Keratinocyte (primary cell): Measurements from ENCODE around the gene LCE3B. TPM values are rescaled to one million over a fixed set of nuclear protein-coding genes. Genes with fewer than 3 reads are reported as not detected.

Experiments
- DNase-seq: peaks from one replicate; pipeline ENCODE4 v3.0.0-alpha.2; 2011; ENCODE audit warnings: low read depth, missing footprints, low spot score
- FAIRE-seq: peaks from 2 replicates; lab custom pipeline; 2011; peaks lifted over from hg19 to GRCh38; lab: Jason Lieb, UNC
- H2AFZ ChIP-seq: 2 replicates; pipeline ENCODE4 v1.6.0; 2012; ENCODE audit warnings: low read length, control low read depth, inconsistent platforms; ENCODE audit not compliant: control insufficient read depth
- H3K27ac ChIP-seq: 2 replicates; pipeline ENCODE4 v1.5.1; 2011; ENCODE audit warnings: low read length; ENCODE audit not compliant: control insufficient read depth, insufficient read depth
- H3K27me3 ChIP-seq: 3 replicates; pipeline ENCODE4 v1.6.0; 2011; ENCODE audit warnings: low read length; ENCODE audit not compliant: control insufficient read depth, insufficient read depth; ENCODE audit errors: extremely low read depth
- H3K36me3 ChIP-seq, 2 experiments: 2 replicates in 1 of 2; 3 replicates in 1 of 2; pipeline ENCODE4 v1.5.1; 2011; ENCODE audit warnings: low read length in 2 of 2, mild to moderate bottlenecking in 1 of 2; ENCODE audit not compliant: control insufficient read depth in 2 of 2, insufficient read depth in 2 of 2; ENCODE audit errors: extremely low read depth in 1 of 2
- H3K4me1 ChIP-seq: 3 replicates; pipeline ENCODE4 v1.5.1; 2011; ENCODE audit warnings: low read length; ENCODE audit not compliant: control insufficient read depth, insufficient read depth; ENCODE audit errors: extremely low read depth
- H3K4me2 ChIP-seq: 3 replicates; pipeline ENCODE4 v1.6.0; 2011; ENCODE audit warnings: low read depth, low read length; ENCODE audit not compliant: control insufficient read depth, insufficient read depth; ENCODE audit errors: extremely low read depth
- H3K4me3 ChIP-seq, 3 experiments: fragments of 200-600 bp in 1 of 3; sonication (generic) in 1 of 3; 2 replicates in 2 of 3; 3 replicates in 1 of 3; pipeline ENCODE4 v1.5.1; 2011 to 2016; ENCODE audit warnings: low read length in 3 of 3, mild to moderate bottlenecking in 3 of 3, control low read depth in 2 of 3, inconsistent platforms in 1 of 3, low read depth in 1 of 3, mixed read lengths in 1 of 3, mixed run types in 1 of 3, moderate library complexity in 1 of 3; ENCODE audit not compliant: control insufficient read depth in 2 of 3, insufficient read depth in 2 of 3; ENCODE audit errors: extremely low read depth in 1 of 3
- H3K79me2 ChIP-seq: 2 replicates; pipeline ENCODE4 v1.6.0; 2012; ENCODE audit warnings: low read length; ENCODE audit not compliant: control insufficient read depth, insufficient read depth
- H3K9ac ChIP-seq: 3 replicates; pipeline ENCODE4 v1.6.0; 2011; ENCODE audit warnings: low read length; ENCODE audit not compliant: control insufficient read depth, insufficient read depth; ENCODE audit errors: extremely low read depth
- H3K9me1 ChIP-seq: 3 replicates; pipeline ENCODE4 v1.6.0; 2011; ENCODE audit warnings: low read length; ENCODE audit not compliant: control insufficient read depth, insufficient read depth; ENCODE audit errors: extremely low read depth
- H3K9me3 ChIP-seq: 2 replicates; pipeline ENCODE4 v1.5.1; 2012; ENCODE audit warnings: low read depth, low read length; ENCODE audit not compliant: control insufficient read depth
- H4K20me1 ChIP-seq: 3 replicates; pipeline ENCODE4 v1.6.0; 2011; ENCODE audit warnings: low read length; ENCODE audit not compliant: control insufficient read depth, insufficient read depth; ENCODE audit errors: extremely low read depth
- CTCF ChIP-seq, 3 experiments: IDR thresholded peaks in 1 of 3; conservative IDR thresholded peaks in 1 of 3; optimal IDR thresholded peaks in 1 of 3; 2 replicates in 2 of 3; 3 replicates in 1 of 3; pipeline versions ENCODE3 to v1.5.1; 2011; ENCODE audit warnings: low read length in 3 of 3, mild to moderate bottlenecking in 3 of 3, moderate library complexity in 2 of 3, control low read depth in 1 of 3, inconsistent platforms in 1 of 3; ENCODE audit not compliant: insufficient read depth in 2 of 3; ENCODE audit errors: extremely low read depth in 1 of 3
- EZH2 ChIP-seq: IDR thresholded peaks from one replicate; pipeline ENCODE4 v1.6.1; 2012; ENCODE audit warnings: inconsistent platforms, mild to moderate bottlenecking, low read length, moderate library complexity
- dilution Hi-C: fragments of 300-500 bp; cut with MboI; formaldehyde crosslinking; loops from one replicate; pipeline ENCODE4 v1.7.0; 2020; ENCODE audit warnings: low sequenced_read_pairs; ENCODE audit not compliant: extremely low pct_ligation_motif_present
- polyA plus RNA-seq, 5 experiments: library from polyadenylated mRNA; depleted of rRNA in 3 of 5; stranded (reverse) in 3 of 5; stranded (forward) in 1 of 5; unstranded in 1 of 5; fragments of >200 nt; gene quantifications; 1 replicate in 1 of 5; 2 replicates in 3 of 5; 3 replicates in 1 of 5; pipeline versions ENCODE4 v1.2.1 to v1.2.3, GENCODE V29; 2011 to 2012; ENCODE audit warnings: missing spikeins in 2 of 5, low read depth in 1 of 5, low replicate concordance in 1 of 5

The LCE3B gene
- polyA plus RNA-seq, 1 donor (not counting 4 experiments of a cell fraction or from before 2014, with no cell fraction given): not detected

GRCh38 chr1:152596986-152597385 lies 16.6 kb upstream of the LCE3B start:
- H4K20me1 ChIP-seq: no peaks in the 10 kb centered on the region
- H3K27ac ChIP-seq: no peak overlapping the region

GRCh38 chr1:152599934-152600333 lies 13.7 kb upstream of the LCE3B start, which contains the start of gene LCE3C:
Gene LCE3C (plus strand): TSS chr1:152600234. CDS start chr1:152600732, 498 bp downstream.
- Histone ChIP-seq H3K27ac (no peak within 1 kb of the TSS), H3K79me2 (no peaks in the 10 kb centered on the region), H3K9me3 (no peaks in the 10 kb centered on the region), H3K4me2 (no peak within 1 kb of the TSS), H3K9ac (no peak within 1 kb of the TSS), H2AFZ (no peak within 1 kb of the TSS), H3K9me1 (no peaks in the 10 kb centered on the region), H3K27me3 (no peaks in the 10 kb centered on the region), H4K20me1 (no peaks in the 10 kb centered on the region), H3K36me3 (no peaks in the 10 kb centered on the region), H3K4me3 (no peak within 1 kb of the TSS), H3K4me1 (no peaks in the 10 kb centered on the region)
- TF ChIP-seq EZH2 (no peak), CTCF (optimal IDR thresholded peaks at IDR 0.05 in 1 of 3, IDR thresholded peaks at IDR 0.05 in 1 of 3, conservative IDR thresholded peaks at IDR 0.05 in 1 of 3; ENCODE audit: extremely low read depth in 1 of 3, insufficient read depth in 2 of 3, low read length in 3 of 3) (no peak)
- dilution Hi-C loops: no loop called here
- DNase-seq (no peak), FAIRE-seq (no peak)

More at GRCh38 chr1:152596986-152597385, 16.6 kb upstream of the LCE3B start:
- Histone ChIP-seq H3K4me2 (no peak overlapping the region), H3K9ac (no peak overlapping the region), H3K4me1 (no peaks in the 10 kb centered on the region), H3K27me3 (no peaks in the 10 kb centered on the region), H2AFZ (no peak overlapping the region), H3K36me3 (no peaks in the 10 kb centered on the region), H3K9me1 (no peaks in the 10 kb centered on the region), H3K9me3 (no peaks in the 10 kb centered on the region), H3K79me2 (no peaks in the 10 kb centered on the region), H3K4me3 (no peak overlapping the region)
- DNase-seq (no peak), FAIRE-seq (no peak)
- dilution Hi-C loops: no loop called here
- TF ChIP-seq EZH2 (no peak), CTCF (optimal IDR thresholded peaks at IDR 0.05 in 1 of 3, IDR thresholded peaks at IDR 0.05 in 1 of 3, conservative IDR thresholded peaks at IDR 0.05 in 1 of 3; ENCODE audit: extremely low read depth in 1 of 3, insufficient read depth in 2 of 3, low read length in 3 of 3) (no peak)
